Stimulated activated memory B cell treated with anti-CD40 and anti-IgM and Interleukin-4, amounts not matched to agents 10 μg/mL and 1 μg/mL and 100 μg/mL, for 72 hours (primary cell): ENCODE data around the gene MLLT3.

ENCODE experiments used
- ATAC-seq: fragments of 150-1000 bp; cut with Tn5 transposase; 2 replicates; pipeline ENCODE4 v1.10.0; 2021
- H3K27ac Mint-ChIP-seq: one replicate; pipeline ENCODE4 v1.8.0; 2022; ENCODE audit warnings: mild to moderate bottlenecking, mixed read lengths
- H3K27me3 Mint-ChIP-seq: one replicate; pipeline ENCODE4 v1.8.0; 2022; ENCODE audit warnings: mixed read lengths
- H3K36me3 Mint-ChIP-seq: one replicate; pipeline ENCODE4 v1.8.0; 2022; ENCODE audit warnings: mixed read lengths
- H3K4me1 Mint-ChIP-seq: one replicate; pipeline ENCODE4 v1.8.0; 2022; ENCODE audit warnings: mixed read lengths
- H3K4me3 Mint-ChIP-seq: one replicate; pipeline ENCODE4 v1.8.0; 2022; ENCODE audit warnings: mild to moderate bottlenecking, moderate library complexity, mixed read lengths
- H3K9me3 Mint-ChIP-seq: one replicate; pipeline ENCODE4 v1.8.0; 2022; ENCODE audit warnings: mixed read lengths

The MLLT3 gene

GRCh38 chr9:20297646-20298084 is 324.6 kb downstream of the MLLT3 start:
- H3K9me3 Mint-ChIP-seq, result no peaks in the 10 kb centered on the region
- no peak overlapping the region for H3K27ac Mint-ChIP-seq
- no peak overlapping the region for H3K4me3 Mint-ChIP-seq
- no peaks in the 10 kb centered on the region for H3K4me1 Mint-ChIP-seq
- no peak for ATAC-seq
- H3K36me3 Mint-ChIP-seq, result no peaks in the 10 kb centered on the region
- H3K27me3 Mint-ChIP-seq, result no peaks in the 10 kb centered on the region

- no peaks in the 10 kb centered on the region for H3K36me3 Mint-ChIP-seq
- H3K27me3 Mint-ChIP-seq, result no peaks in the 10 kb centered on the region
- H3K27ac Mint-ChIP-seq, result no peak overlapping the region
- H3K9me3 Mint-ChIP-seq, result no peaks in the 10 kb centered on the region
- no peak for ATAC-seq
- no peak overlapping the region for H3K4me3 Mint-ChIP-seq
- H3K4me1 Mint-ChIP-seq, result no peaks in the 10 kb centered on the region
Measured at GRCh38 chr9:20295555-20295954, 326.7 kb downstream of the MLLT3 start.

- H3K9me3 Mint-ChIP-seq, result no peaks in the 10 kb centered on the region
- no peak overlapping the region for H3K27ac Mint-ChIP-seq
- H3K4me3 Mint-ChIP-seq, result no peak overlapping the region
- no peak for ATAC-seq
- H3K4me1 Mint-ChIP-seq, result no peaks in the 10 kb centered on the region
- no peaks in the 10 kb centered on the region for H3K27me3 Mint-ChIP-seq
- no peaks in the 10 kb centered on the region for H3K36me3 Mint-ChIP-seq
Measured at GRCh38 chr9:20294046-20294750, 328.1 kb downstream of the MLLT3 start.

GRCh38 chr9:20292002-20292401 is 330.3 kb downstream of the MLLT3 start:
- Mint-ChIP-seq H3K27ac (no peak overlapping the region), H3K9me3 (no peaks in the 10 kb centered on the region), H3K27me3 (no peaks in the 10 kb centered on the region), H3K4me3 (no peak overlapping the region), H3K36me3 (no peaks in the 10 kb centered on the region), H3K4me1 (no peaks in the 10 kb centered on the region)
- no peak for ATAC-seq
